Esophagus muscularis mucosa (tissue), 4 donors: ENCODE data around the gene MKRN3.

Experiments
- EP300 ChIP-seq: sonication (generic); formaldehyde crosslinking; IDR thresholded peaks from one replicate; pipeline ENCODE4 v1.6.1; 2017; ENCODE audit warnings: antibody characterized with exemption
- POLR2AphosphoS5 ChIP-seq, 2 donors: sonication (generic); formaldehyde crosslinking; IDR thresholded peaks; one replicate each; pipeline ENCODE4 v1.6.1; 2017; ENCODE audit warnings: antibody characterized with exemption in 2 of 2
- TF ChIP-seq, protein P1 (sequence below), 3 experiments: fragments of 200-600 bp in 2 of 3; fragments of 450-650 bp in 1 of 3; sonication (generic) in 2 of 3; IDR thresholded peaks; one replicate each; pipeline ENCODE4 v1.5.1; 2017 to 2019; ENCODE audit warnings: antibody characterized with exemption in 3 of 3, mild to moderate bottlenecking in 2 of 3, moderate library complexity in 1 of 3

GRCh38 chr15:23595368-23595767 lies 29.9 kb downstream of the MKRN3 start:
- TF ChIP-seq, protein P1, sequence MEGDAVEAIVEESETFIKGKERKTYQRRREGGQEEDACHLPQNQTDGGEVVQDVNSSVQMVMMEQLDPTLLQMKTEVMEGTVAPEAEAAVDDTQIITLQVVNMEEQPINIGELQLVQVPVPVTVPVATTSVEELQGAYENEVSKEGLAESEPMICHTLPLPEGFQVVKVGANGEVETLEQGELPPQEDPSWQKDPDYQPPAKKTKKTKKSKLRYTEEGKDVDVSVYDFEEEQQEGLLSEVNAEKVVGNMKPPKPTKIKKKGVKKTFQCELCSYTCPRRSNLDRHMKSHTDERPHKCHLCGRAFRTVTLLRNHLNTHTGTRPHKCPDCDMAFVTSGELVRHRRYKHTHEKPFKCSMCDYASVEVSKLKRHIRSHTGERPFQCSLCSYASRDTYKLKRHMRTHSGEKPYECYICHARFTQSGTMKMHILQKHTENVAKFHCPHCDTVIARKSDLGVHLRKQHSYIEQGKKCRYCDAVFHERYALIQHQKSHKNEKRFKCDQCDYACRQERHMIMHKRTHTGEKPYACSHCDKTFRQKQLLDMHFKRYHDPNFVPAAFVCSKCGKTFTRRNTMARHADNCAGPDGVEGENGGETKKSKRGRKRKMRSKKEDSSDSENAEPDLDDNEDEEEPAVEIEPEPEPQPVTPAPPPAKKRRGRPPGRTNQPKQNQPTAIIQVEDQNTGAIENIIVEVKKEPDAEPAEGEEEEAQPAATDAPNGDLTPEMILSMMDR (IDR thresholded peaks at IDR 0.05), result no peak
- TF ChIP-seq EP300 (no peak), POLR2AphosphoS5 (IDR thresholded peaks at IDR 0.05) (no peak)
